GM18502 (cell line): ENCODE data around the gene PLS1.
"Not testable (repeated sequence)": the region's sequence is repeated elsewhere in the genome, so short reads cannot be mapped to it uniquely, and the experiment has no call there.

Experiments
- ATAC-seq: cut with Tn5 transposase; IDR thresholded peaks from one replicate; pipeline ENCODE4 v1.9.1; 2021; ENCODE audit warnings: mild to moderate bottlenecking; ENCODE audit not compliant: unreplicated experiment, poor library complexity

Gene PLS1

DNA sequence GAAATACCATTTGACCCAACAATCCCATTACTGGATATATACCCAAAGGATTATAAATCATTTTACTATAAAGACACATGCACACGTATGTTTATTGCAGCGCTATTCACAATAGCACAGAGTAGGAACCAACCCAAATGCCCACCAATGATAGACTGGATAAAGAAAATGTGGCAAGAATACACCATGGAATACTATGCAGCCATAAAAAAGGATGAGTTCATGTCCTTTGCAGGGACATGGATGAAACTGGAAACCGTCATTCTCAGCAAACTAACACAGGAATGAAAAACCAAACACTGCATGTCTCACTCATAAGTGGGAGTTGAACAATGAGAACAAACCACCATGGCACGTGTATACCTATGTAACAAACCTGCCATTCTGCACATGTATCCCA, 154.3 kb downstream of the PLS1 start:
- ATAC-seq = not testable (repeated sequence)

DNA sequence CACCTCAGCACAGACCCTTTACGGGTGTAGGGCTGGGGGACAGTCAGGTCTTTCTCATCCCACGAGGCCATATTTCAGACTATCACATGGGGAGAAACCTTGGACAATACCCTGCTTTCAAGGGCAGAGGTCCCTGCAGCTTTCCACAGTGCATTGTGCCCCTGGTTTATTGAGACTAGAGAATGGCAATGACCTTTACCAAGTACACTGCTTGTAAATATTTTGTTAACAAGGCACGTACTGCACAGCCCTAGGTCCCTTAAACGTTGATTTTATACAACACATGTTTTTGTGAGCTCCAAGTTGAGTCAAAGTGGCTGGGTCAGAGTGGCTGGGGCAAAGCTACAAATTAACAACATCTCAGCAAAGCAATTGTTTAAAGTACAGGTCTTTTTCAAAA, 156.4 kb downstream of the PLS1 start:
- not testable (repeated sequence) for ATAC-seq

DNA sequence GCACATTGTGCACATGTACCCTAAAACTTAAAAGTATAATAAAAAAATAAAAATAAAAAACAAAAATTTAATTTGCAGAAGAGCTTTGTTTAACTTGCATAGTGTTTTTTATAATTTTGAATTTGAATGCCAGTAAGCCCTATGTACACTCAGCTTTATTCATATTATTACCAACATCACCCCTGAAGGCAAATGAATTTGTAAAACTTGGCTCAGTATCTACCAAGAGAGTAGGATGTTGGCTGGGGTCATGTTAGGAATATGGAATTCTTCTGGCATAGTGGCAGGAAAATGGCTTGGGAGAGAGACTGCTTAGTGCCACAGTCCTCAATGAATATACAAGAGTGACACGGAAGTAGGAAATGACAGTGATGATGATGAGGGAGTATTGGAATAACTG, 158.3 kb downstream of the PLS1 start:
- ATAC-seq = no peak
